GM10847 (cell line): ENCODE results near the gene DOCK10.

ENCODE experiments used
- POLR2A ChIP-seq: IDR thresholded peaks from 2 replicates; pipeline ENCODE4 v1.6.1; 2011; ENCODE audit not compliant: insufficient read length; ENCODE audit errors: extremely low read depth

DOCK10 gene

DNA sequence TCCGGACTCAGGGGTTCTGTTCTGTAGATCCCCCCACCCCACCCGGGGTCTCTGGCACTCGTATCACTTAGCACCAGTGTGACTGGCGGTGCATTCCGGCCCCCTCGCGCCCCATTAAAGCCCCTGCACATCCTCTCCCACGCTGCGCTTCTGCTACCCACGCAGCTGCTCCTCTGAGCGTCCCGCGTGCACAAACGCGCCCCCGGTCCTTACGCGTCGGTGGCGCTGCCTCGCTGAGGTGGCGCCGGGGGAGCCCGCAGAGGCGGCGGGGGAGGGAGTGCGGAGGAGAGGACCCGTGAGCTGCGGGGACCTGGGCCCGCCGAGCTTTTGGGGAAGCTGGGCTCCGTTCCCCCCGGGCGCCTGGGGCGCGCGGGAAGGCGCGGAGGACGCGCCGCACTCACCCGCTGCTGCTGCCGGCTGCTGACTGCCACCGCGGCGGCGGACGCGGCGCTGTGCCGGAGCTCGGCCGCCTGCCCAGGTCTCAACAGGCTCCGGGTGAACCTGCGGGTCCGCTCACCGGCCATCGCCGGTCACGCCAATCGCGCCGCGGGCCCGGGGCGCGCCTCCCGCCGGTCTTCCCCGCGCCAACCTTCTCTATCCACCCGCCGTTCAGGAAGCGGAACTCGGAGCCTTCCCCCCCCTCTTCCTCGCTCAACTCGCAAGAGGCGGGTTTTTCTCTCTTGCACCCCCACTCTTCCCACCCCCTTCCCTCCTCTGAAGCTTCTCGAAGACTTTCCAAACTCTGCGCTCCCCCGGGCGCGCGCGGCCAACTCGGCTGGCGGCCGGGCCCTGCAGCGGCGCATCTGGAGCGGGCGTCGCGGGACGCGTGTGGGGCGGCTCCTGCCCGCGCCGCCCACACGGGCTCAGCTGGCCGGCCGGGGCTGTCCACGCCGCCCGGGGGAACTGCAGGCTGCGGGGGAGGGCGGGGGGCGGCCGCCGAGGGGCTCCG is at the start of gene DOCK10:
Gene DOCK10, minus strand, starts transcription at position 618 of the 949 bp plus-strand sequence. Its CDS starts 94 bp downstream, at position 524.
- TF ChIP-seq POLR2A = peak; percentile 10

DNA sequence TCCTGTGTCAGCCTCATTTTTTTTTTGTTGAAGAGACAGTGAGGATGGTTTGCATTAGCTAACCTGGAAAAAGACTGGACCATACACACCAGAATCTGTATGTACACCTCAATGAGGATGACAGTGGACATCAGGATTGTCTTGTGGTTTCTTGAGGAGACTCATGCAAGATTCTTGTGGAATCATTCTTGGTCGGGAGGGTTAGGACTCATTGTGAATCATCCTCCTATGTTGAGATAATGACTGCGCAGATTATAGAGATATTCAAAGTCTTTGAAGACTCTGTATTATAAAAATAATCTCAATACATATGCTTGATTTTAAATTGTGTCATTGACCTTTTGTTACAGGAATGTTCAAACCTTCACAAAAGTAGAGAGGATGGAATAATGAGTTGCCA is 49.1 kb upstream of the DOCK10 start:
- no peak for TF ChIP-seq POLR2A

DNA sequence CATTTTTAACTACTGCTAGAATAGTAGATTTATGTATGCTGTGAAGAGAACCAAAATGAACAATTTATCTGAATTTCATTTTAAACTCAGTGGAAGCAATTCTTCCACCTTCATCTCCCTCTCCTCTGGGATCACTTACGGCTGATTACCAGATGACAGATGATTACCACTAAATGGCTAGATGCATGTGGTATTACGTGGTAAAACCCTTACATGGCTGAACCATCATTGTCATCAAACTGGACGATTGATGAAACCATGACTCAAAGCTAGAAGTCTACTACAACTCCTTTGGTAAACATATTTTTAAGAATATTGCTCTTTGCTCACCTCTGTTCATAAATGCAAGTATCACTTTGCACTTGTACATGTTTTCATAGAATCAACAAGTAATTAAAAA is 48.5 kb upstream of the DOCK10 start:
- TF ChIP-seq POLR2A = no peak

DNA sequence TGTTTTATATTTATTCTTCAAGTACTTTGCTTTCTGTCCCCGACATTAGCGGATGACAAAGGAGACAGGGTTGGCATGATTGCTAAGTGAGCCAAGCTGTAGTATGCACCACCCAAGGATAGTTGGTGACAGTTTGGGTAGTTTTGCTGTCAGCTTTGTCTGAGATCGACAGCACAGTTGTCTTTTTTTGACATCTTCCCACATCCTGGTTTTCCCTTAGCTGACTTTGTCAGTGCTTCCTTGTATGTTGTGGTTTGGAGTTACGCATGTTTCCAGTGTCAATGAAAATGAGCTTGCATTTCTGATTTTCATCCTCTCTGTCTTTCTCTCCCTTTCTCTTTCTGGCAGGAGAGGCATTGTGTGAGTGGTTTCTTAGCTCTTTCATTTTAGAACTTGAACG is 44.6 kb upstream of the DOCK10 start:
- no peak for TF ChIP-seq POLR2A

GRCh38 chr2:225086439-225086838 is 44.2 kb upstream of the DOCK10 start:
- no peak for TF ChIP-seq POLR2A

DNA sequence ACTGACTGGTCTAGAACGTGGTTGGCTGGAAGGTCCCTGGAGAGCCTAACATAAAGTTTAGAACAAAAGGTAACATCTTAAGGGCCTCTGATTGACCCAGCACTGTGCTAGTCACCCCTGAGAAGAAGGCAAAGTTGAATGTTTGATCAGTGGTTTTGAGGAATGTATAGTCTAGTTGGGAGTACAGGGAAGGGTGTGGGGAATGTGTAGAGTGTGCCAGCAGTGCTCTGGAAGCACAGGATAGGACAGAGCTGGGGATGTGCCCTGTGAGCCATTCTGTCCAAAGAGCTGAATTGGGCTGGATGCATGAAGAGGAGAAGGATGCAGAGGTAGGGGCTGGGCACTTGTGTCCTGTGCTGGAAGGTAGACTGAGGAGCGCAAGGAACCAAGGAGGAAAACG is 41.0 kb upstream of the DOCK10 start:
- no peak for TF ChIP-seq POLR2A

- TF ChIP-seq POLR2A = no peak
Observed at GRCh38 chr2:225076125-225076524, 33.9 kb upstream of the DOCK10 start.

GRCh38 chr2:225074919-225075681 is 32.8 kb upstream of the DOCK10 start:
- no peak for TF ChIP-seq POLR2A

DNA sequence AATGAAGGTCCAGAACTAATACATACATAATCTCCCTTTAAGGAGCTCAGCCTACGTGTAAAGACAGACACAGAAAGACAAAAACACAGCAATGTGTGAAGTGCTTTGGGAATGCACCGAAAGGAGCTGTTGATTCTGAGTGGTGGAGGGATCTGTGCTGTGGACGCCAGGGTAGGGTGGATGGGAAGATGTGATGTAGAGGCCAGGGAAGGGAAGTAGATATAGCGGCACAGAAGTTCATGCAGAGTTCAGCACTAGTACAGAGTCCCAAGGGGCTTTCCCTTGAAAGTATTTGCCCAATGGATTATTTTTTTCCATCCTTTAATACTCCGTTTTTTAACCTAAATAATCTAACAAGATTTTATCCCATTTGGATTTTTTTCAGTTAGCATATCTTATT is 32.1 kb upstream of the DOCK10 start:
- no peak for TF ChIP-seq POLR2A

GRCh38 chr2:225073198-225073597 is 30.9 kb upstream of the DOCK10 start:
- no peak for TF ChIP-seq POLR2A

DNA sequence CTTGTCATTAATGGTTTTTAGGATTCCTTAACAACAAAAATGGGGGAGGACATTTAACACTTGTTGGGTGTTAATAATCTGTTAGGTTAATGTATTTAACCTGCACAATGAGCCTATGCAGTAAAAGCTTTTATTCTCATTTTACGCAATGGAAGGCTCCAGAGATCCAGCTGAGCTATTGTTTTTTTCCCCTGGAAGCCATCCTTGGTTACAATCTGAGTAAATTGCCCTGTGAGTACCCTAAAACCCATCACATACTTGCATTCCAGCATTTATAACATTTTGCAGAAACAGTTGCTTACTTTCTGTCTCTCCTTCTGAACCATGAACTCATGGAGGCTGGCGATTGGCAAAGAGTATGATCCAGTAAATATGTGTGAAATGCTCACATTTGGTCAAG is 30.2 kb upstream of the DOCK10 start:
- no peak for TF ChIP-seq POLR2A

DNA sequence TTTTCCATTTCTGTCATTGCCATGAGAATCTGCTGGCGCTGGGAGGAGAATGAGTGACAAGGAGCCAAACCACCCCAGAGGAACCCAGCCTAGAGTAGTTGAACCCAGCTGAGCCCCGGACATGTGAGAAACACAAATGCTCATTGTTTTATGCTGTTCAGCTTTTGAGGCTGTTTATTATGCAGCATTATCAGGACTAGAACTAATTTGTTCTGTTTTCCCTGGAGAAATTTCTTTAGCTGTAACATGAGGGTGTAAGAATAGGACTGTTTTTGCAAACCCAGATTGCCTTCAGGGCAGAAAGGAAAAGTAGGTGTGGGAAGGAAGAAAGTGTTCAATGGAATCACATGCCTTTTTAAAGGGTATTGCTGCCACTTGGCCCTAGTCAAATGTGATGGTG is 28.5 kb upstream of the DOCK10 start:
- no peak for TF ChIP-seq POLR2A

GRCh38 chr2:225069966-225070365 is 27.7 kb upstream of the DOCK10 start:
- TF ChIP-seq POLR2A = no peak

DNA sequence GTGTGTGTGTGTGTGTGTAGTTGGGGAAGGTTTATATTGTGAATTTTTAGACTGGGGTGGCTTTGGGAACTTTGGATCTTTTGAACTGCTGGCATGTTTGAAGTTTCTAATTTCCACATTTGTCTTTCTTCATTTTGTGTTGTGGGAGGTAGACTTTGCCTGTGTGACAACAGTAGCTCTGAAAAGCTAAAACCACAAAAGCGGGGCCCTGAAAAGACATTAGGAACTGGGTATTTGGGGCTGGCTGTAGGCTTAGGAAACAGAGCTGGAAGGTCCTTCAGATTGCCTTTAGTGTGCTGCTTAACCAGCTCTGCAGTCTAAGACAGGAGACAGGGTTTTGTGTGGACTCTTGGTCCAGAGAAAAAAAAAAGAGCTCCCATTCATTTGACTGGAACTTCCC is 27.2 kb upstream of the DOCK10 start:
- no peak for TF ChIP-seq POLR2A

- TF ChIP-seq POLR2A = no peak
Observed at GRCh38 chr2:225065882-225066281, 23.6 kb upstream of the DOCK10 start.

GRCh38 chr2:225064928-225065327 is 22.7 kb upstream of the DOCK10 start:
- TF ChIP-seq POLR2A = no peak

DNA sequence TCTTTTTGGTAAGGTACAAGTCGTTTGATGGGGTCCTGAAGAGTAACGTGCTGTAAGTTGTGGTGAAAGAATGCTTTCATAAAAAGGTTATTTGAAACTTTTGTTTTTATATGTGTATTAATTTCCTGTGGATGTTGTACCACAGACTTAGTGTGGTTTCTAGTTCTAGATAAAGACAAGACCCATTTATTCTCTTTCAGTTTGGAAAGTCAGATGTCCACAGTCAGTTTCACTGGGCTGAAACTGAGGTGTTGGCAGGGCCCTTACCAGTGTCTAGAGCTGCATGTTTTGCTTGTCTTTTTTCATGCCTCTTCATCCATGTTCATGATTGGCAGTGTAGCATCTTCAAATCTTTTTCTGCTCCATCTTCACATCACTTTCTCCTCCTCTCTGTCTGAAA is 22.1 kb upstream of the DOCK10 start:
- no peak for TF ChIP-seq POLR2A
